Midbrain (tissue), 1 donor: Measurements from ENCODE around the gene ANO7.

Experiments
- DNase-seq: peaks from one replicate; lab custom pipeline; 2025; lab: John Stamatoyannopoulos, UW

ANO7 gene

GRCh38 chr2:241249654-241250053 lies 61.2 kb downstream of the ANO7 start:
- no peak for DNase-seq

GRCh38 chr2:241252778-241253475 lies 64.5 kb downstream of the ANO7 start:
- DNase-seq, result no peak

GRCh38 chr2:241254904-241255351 lies 66.5 kb downstream of the ANO7 start:
- no peak for DNase-seq

GRCh38 chr2:241255542-241256167 lies 67.2 kb downstream of the ANO7 start:
- DNase-seq, result no peak

- DNase-seq, result no peak
Measured at GRCh38 chr2:241256168-241256545, 67.7 kb downstream of the ANO7 start.

DNA sequence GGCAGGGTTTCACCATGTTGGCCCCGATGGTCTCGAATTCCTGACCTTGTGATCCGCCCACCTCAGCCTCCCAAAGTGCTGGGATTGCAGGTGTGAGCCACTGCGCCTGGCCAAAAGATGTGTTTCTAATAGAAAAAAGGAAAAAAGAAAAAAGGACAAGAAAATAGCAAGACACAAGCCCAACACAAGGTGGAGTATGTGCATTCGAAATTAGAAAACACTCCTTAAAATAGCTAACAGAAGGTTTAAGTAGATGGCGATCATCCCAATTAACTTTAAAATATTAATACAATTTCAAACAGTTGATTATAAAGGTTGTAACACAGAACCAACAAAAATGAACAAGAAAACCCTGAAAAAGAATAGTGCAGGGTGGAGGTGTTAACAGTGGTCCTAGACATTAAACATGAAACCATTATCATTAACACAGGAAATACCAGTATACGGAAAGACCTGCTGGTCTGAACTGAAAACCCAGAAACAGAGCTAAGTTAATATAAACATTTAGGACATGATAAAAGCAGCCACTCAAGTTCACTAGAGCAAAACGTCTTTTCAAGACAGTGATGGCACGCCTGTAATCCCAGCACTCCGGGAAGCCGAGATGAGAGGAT lies 69.0 kb downstream of the ANO7 start:
- no peak for DNase-seq

- no peak for DNase-seq
Measured at GRCh38 chr2:241258505-241259280, 70.2 kb downstream of the ANO7 start.

DNA sequence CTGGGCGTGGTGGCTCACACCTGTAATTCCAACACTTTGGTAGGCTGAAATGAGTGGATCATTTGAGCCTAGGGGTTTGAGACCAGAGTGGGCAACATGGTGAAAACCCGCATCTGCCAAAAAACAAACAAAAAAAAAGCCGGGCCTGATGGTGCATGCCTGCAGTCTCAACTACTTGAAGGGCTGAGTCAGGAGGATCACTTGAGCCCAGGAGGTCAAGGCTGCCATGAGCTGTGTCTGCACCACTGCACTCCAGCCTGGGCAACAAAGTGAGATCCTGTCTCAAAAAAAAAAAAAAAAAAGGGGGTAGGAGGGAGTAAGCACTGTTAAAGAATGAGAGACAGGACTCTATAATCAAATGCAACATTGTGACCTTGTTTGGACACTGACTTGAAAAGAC lies 72.4 kb downstream of the ANO7 start:
- no peak for DNase-seq

DNA sequence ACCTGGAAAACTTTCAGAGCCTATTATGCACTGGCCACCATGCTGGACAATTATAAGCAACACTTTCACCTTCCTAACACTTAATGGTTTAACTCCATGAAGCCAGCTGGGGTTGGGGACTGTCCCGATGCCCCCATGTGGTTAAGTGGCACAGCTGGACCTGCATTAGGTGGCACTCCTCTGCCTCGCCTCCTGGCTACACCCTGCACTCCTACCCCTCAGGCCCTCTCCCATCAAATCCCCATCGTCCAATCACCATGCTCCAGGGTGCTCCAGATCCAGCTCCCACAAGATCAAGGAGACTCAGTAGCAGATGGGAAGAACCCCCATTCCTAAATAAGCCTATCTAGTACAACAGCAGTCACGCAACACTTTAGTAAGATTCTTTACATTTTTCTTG lies 73.2 kb downstream of the ANO7 start:
- no peak for DNase-seq

DNA sequence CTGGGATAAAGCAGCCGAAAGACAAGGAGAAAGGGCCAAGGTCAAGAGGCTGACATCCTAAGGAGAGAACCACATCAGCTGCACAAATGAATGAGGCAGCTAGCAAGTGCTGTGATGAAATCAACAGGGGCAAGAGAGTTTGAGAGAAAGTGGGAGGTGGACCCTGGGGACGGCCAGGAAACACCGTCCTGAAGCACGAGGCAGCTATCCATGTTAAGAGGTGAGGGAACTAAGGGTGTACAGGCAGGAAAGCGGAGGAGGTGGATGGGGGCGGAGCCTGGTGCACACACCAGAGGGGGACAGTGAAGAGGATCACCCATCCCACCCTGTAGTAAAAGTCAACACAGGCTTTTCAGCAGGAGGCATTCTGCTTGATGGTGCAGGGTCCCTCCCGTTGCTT lies 74.6 kb downstream of the ANO7 start:
- DNase-seq, result no peak

GRCh38 chr2:241265506-241265905 lies 77.0 kb downstream of the ANO7 start:
- DNase-seq, result no peak

DNA sequence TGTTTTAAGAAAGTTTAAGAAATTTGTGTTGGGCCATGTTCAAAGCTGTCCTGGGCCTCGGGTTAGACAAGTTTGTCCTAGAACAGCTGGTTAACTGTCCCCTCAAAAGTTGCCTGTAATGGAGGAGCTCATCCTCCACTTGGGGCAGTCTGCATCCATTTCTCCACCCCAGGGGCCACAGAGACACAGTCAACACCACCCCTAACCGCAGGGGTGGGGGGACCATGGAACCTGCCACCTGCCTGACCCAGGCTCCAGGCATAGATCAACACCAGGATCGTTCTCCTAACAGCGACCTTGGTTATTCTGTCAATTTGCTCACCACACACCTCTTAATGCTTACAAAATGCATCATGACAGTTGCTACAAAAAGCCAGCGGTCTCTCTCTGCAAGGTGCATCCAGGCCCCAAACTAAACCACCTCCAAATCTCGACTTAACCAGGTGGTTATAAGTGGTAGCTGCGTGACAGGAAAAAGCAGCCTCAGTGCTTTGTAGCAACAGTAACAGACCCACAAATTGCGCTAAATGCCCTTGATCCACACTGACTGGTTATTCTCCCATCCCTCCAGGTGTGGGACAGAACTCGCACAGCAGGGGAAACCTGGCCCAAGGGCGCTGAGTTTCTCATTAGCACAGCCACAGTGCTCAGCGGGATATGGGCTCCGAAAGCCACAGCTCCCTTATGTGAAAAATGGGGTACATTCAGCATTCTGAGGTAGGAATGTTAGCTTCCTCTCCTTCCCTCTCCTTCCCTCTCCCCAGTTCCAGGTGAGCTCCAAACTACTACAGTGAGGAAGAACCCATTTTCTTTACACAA lies 79.0 kb downstream of the ANO7 start:
- no peak for DNase-seq

DNA sequence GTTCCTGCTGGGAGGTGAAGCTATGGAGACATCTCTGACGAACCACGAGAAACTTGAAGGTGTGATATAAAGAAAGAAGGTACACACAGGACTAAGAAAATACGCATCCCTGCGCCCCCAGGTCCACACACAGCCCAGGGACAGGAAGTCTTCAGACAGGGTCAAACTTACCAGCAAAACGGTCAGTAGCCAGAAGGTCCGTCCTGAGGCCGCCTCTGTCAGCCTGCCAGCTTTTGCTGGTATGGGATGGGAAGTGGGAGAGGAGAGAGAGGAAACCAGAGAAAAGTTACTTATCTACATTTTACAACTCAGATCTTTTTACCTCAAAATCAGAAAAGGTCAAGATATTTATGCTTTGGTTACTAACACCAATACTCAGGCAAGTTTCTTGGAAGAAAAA lies 79.8 kb downstream of the ANO7 start:
- DNase-seq, result no peak

GRCh38 chr2:241268716-241269445 lies 80.4 kb downstream of the ANO7 start:
- DNase-seq, result no peak

GRCh38 chr2:241269707-241270520 lies 81.4 kb downstream of the ANO7 start:
- DNase-seq, result no peak

- DNase-seq, result no peak
Measured at GRCh38 chr2:241270531-241270930, 82.1 kb downstream of the ANO7 start.

GRCh38 chr2:241271706-241272302 lies 83.3 kb downstream of the ANO7 start:
- DNase-seq, result peak; percentile 76

DNA sequence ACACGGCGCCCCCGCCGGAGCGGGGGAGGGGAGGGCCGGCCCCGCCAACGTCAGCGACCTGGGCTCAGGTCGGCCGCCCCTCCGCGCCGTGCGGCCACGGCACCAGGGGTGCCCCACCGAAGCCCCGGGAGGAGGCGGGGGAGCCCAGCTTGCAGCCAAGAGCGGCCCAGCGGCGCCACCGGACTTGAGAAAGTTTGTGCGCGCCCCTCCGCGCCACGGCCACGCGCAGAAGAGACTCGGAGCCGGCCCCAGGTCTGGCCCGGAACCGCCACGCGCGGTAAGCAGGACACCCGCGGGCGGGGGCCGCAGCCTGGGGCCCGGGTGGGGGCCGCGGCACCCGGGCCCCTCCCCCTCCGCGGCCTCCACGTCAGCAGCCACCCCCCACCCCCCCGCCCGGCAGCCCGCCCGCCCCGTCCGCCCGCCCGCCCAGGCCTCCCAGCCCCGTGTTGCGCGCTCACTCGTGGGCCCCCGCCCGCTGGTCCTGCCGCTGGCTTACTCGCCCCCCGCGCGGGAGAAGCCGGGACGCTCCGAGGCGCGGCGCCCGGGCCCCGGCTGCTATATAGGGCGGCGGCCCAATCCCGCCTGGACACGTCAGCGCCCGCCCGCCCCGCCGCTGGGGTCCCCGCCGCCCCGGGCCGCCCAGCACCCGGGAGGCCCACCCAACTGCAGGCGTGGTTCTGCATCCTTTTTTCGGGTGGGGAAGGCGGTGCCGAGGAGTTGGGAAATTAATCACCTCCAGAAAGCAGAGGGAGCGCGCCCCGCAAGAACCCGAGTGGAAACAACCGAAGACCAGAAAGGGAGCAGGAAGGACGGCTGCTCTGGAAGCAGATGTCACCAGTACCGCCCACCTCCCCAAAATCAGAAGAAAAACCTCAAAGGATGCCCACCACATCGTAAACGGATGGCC lies 84.1 kb downstream of the ANO7 start:
- peak; percentile 50 for DNase-seq
